Activated T-cell treated with anti-CD3 and anti-CD28 coated beads for 4 hours (primary cell): ENCODE results near the gene NSG2.
"Not testable (repeated sequence)": the region's sequence is repeated elsewhere in the genome, so short reads cannot be mapped to it uniquely, and the experiment has no call there.

ENCODE experiments used
- DNase-seq: peaks from one replicate; pipeline ENCODE4 v3.0.0-alpha.2; 2020

Gene NSG2

DNA sequence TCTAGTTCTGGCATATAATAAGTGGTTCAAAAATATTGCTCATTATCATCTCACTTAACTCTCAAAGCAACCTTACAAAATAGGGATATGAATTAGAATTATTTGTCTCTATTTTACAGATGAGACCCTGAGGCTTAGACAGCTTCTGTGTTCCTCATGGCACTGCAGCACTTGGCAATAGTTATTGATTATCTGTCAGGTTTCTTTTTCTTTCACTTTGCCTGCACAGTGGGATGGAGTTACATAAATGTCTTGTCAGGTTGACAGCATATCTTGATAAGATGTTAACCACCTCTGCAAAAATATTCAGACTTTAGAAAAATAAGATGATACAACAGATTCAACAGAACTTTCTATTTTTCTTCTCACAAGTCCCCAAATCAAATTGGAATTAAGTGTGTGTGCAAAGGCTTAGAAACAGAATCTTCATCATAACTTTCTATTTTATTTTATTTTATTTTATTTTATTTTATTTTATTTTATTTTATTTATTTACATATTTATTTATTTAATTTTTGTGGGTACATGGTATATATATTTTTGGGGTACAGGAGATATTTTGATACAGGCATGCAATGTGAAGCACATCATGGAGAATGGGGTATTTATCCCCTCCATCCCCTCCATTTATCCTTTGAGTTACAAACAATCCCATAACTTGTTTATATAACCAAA, 17.7 kb downstream of the NSG2 start:
- DNase-seq: no peak

DNA sequence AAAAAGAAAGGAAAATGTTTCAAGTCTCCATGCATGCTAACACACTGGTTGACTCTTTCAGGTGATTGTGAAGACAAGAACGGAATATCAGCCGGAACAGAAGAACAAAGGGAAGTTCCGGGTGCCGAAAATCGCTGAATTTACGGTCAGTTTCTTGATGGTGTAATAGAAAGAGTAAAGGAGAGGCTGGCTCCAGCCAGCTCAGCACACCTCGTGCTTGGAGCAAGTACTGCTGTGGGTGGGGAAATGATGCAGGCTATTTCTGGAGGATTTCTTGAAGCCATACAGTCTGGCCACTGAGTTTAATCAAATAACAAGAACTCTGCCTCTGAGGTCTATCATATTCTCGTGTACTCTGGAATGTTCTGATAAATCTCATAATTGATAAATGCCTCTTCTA, 18.7 kb downstream of the NSG2 start:
- DNase-seq: no peak

DNA sequence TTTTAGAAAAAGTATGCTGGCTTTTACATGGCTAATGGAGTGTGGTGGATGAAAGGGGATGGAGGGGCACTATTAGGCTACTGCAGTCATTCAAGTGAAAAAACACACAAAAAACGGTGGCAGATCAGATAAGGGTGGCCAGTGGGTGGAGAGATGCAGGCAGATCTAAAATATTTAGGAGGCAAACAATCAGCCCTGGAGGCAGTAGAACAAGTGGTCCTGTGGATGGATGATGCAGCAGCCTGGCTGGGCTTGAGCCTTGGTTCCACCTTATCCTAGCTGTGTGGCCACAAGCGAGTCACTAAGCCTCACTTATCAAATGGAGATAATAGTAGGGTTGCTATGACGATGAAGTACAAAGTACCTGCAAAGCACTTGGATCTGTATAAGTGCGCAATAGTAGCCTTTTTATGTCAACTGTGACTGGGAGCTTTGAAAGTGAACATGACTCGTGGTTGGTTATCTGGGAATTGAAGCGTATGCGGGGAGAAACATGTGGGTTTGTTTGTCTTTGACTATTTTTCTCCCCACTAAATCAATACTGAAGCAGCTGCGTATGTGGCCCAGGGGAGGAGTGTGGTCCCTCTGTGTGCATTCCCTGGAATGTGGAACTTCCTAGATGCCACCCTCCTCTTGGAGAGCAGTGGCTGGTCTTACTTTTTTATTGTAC, 20.2 kb downstream of the NSG2 start:
- no peak for DNase-seq

DNA sequence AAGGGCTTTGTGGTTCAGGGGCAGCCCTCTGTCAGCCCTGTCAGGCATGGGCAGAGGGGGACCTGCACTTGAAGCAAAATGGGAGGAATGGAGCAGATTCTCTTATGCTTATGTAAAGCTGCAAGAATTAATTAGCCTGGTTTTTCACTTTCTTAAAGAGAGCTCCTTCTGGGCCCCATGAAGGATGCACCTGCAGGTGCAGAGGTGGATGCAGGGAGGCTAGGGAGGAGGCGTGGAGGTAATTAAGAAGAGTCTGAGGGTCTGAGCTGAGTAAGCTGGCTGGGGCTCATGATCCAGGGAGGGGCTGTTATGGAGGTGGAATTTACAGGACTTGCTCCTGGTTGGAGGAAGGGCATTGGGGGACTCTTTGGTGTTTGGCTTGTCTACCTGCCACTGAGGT, 22.0 kb downstream of the NSG2 start:
- DNase-seq: no peak

DNA sequence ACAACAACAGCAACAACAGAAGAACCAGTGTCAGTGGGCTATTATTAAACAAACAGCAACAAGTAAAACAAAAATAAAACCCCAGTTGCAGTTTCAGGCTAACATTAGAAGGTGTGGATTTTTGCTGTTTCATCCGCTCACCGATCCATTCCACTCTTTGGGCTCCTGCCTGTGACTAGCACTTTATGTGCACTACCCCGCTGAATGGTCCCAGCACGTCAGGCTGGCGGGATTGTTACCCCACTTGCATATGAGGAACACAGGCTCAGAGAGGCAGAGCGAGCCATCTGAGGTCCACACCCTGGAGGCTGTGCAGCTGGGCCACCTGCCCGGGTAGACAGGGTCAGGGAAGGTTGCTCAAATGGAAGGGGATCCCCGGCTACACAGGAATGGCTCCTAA, 26.0 kb downstream of the NSG2 start:
- no peak for DNase-seq

DNA sequence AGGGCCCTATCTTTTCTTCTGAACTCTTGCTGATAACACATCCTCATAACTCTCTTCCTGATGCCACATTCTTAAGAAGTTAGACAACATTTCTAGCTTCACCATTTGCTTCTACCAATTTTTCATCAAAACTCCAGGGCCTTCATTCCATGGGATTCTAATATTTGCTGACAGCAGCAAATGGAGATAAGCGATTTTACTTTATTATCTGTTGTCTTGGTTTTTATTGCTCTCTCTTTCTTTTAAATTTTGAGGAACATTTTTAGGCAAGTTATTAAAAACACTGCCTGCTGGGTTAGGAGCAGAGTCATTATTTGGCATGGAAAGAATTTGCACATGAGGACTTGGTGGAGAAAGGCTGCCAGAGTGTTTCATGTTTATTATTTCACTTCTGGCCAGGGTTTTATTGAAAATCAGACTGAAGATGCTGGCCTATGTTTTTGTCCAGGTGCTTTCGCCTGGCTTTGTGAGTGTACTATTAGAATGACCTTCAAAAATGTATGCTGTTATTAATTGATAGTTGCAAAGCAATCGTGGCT, 27.7 kb downstream of the NSG2 start:
- DNase-seq: no peak

DNA sequence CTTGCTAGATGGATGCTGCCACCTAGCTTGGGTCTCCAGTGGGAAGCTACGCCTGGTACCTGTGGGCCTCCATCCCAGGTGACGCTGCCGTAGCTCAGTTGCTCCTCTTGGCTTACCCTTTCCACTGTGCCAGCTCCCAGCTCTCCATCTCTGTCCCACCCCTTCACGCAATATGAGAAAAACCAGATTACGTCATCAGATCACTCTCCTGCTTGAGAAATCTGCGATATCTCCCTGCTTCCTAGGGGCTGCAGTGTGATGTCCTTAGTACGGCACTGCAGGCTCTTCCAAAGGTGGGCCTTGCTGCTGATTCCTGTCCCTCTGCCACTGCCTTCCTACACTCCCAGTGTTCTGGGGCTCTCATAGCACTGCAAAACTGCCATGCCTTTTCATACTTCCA, 28.9 kb downstream of the NSG2 start:
- no peak for DNase-seq

DNA sequence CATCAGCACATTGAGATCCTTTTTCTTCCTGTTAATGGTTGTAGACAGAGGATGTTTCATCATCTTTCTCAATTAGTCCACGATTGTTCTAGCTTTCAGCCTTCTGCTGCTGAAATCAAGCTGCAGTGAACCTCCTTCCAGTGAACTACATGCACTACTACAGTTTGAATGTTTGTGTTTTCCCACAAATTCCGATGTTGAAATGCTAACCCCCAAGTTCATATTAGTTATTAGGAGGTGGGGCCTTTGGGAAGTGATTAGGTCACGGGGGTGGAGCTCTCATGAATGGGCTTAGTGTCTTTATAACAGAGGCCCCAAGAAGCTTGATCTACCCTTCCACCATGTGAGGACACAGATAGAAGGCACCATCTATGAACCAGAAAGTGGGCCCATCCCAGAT, 32.9 kb downstream of the NSG2 start:
- no peak for DNase-seq

DNA sequence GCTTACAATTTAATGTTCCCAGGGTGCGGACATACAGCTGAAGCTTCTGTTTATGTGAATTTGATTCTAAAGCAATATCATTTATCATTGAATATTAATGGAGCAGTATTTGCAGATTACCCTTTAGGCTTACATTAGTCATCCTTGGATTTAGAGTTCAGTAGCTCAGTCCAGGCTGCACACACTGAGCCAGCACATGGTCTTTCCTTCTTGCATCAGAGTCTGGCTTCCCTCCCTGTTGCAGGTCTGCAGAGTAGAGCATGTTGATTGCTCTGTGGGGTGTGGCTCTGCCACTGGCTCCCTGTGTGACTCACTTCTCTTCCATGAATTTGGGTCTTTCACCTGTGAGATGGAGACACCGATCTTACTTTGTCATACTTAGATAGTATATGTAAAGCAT, 36.8 kb downstream of the NSG2 start:
- DNase-seq: no peak

DNA sequence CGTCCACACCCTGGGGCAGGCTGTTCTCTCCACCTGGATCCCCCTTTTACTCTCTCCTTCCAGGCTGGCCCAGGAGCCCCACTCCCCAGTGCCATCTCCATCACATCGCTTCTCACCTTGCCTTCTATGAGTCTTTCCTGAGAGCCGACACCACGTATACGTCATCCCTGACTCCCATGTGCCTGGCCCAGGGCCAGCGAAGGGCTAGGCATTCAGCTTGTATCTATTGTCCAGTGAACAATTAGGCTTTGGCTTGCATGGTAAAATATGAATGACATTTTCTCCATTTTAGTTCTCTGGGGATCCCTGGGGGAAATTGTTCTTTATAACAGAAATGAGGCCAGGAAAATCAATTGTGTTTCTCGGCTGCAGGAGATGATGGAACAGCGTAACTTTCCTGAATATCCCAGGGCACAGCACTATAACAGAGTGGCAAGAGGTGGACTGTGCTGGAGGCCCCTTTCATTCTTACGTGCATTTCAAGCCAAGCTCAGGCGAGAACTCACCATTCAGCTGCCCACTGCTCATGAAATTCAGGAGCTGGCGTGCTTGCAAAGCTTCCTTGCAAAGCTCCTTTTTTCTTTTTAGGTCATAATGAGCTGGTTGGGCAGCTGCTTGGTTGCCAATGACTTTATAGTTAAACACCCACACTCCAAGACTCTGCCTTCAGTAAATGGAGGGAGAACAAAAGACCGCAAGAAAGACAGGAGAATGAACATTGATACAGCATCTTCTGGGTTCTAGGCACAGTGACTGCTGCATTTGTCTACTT, 37.7 kb downstream of the NSG2 start:
- DNase-seq: no peak

DNA sequence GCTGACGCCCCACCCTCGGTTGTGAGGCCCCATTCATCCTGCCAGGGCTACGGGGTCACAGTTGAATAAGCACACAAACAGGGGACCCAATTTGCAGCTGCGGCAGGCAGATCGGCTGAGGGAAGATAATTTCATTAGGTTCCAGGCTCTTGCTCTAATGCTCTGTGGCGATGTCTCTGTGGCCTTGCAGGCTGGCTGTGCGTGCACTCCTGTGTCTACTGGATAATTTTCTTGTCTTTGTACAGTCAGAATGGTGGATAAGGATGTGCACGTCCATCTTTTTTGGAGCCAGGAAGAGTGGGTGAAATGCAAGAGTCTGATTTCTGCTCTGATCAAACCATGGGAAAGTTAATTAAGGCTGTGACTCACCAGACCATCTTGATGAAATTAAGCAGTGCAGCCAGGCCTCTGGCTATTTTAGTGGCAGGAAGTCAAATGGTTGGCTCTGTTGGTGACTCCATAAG, 39.2 kb downstream of the NSG2 start:
- DNase-seq: no peak

DNA sequence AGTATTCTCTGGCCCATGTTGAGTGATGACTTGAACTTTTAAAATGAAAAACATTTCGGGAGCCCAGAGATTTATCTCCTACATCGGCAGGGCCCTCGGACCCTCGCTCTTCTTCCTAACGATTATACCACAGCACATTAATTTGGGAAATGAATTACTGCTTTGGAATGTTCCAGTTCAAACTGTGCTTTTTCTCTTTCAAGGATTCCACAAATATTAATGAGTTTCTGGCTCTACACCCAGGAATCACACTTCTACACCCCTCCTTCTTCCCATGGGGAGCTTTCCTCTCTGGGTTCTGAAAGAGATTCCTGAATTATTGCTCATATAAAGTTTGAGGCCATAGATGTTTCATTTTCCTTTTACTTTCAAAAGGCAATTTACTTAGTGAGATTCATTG, 41.2 kb downstream of the NSG2 start:
- DNase-seq: no peak

DNA sequence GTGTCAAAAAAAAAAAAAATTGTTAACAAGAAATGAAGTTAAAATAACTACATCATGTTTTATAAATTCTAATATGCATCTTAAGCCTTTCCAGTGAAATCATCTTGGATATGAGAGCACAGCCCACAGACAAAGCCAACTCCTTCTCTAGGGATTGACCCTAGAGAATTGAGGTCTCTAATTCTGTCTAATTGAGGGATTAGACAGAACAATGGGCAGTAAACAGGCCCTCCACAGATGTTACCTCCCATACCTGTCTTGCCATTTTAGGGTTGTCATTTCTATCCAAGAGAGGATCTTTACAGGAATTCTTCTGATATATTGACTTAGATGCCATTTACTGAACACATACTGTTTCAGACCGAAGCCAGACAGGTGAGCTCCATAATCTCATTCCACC, 42.3 kb downstream of the NSG2 start:
- no peak for DNase-seq

DNA sequence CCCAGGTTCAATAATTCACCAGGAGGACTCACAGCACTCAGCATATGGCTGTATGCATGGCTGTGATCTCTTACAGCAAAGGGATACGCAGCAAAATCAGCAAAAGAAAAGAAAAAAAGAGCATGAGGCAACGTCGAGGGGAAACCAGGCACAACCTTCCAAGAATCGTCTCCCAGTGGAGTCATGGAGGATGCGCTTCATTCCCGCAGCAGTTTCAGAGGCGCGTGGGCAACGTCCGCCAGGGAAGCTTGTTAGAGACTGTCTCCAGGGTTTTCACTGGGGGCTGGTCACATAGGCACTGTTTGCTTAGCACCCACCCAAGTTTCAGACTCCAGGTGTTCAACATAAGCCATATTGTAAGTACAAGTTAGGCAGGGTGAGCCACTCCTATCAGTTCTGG, 44.6 kb downstream of the NSG2 start:
- no peak for DNase-seq

DNA sequence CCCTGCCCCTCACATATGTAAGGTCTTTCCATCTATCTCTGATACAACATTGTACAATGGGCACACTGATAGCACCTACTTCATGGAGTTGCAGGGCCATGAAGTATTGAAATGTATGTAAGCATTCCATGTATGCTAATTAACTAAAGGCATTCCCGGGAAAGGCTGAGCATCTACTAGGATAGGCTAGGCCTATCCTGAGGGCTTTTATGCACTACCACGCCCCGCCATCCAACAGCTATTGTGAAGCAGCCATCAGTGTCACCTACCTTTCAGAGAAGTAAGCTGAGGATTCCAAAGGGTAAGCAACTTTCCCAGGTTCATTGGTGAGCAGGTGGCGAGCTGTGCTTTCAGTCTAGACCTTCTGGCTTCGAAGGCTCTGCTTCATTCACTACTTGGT, 47.6 kb downstream of the NSG2 start:
- DNase-seq: no peak

DNA sequence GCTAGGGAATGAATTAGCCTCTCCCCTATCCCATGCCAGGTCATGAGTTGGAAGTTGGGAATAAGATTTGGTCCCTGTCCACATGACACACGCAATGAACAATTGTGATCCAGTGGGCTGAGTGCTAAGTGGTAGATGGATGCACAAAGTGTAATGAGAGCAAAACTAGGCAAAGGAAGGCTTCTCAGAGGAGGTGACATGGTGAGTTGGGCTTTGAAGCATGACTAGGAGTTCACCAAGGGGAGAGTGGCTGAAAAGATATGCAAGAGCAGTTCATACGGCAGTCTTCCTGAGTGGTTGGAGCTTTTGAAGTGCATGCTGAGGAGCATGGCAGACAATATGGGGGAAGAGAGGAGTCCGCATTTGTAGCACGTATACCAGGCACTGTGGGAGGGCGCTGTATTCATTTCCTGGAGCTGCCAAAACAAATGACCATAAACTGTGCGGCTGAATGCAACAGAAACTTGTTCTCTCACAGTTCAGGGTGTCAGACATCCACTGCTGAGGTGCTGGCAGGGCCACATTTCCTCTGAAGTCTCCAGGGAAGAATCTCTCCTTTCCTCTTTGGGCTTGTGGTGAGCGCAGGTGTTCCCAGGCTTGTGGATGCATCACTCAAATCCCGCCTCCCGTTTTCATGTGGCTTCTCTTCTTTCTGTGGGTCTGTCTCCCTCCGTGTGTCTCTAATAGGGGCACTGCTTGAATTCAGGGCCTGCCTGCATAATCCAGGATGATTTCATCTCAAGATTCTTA, 49.5 kb downstream of the NSG2 start:
- no peak for DNase-seq

DNA sequence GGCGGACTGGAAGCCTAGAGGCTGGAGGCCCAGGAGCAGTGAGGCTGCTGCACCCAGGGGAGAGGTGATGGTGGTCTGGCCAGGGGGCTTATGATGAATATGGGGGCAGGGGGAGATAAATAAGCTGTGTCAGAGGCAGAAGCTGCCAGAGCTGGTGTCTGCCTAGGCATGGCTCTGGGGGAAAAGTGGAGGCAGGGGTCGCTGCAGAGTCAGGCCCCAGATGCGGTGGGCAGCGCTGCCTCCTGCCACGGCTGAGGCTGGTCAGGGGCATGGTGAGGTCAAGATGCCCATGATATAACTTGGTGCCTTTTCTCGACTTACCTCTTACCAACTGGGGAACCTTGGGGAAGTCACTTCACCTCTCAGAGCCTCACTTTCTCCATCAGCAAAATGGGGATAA, 51.1 kb downstream of the NSG2 start:
- DNase-seq: no peak

DNA sequence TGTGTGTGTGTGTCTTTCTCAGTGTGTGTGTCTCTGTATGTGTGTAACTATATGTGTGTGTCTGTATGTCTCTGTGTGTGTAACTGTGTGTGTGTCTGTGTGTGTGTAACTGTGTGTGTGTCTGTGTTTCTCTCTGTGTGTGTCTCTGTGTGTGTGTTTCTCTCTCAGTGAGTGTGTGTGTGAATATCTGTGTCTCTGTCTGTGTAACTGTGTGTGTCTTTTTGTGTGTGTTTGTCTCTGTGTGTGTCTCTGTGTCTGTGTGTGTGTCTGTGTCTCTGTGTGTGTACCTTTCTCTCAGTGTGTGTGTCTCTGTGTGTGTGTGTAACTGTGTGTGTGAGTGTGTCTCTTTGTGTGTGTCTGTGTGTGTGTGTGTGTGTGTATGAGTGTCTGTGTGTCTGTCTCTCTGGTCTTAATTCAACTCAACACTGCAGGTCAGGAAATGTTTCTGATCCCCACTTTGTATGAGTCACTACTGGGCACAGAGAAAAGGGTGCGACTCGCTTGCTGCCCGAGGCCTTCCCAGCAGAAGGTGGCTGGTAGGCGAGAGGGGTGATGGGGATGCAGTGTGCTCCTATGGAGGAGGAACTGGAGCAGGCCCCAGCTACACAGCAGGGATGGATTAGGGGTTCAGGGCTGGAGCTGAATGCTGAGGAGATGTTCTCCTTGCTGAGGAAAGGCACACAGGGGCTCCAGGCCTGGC, 52.1 kb downstream of the NSG2 start:
- no peak for DNase-seq

DNA sequence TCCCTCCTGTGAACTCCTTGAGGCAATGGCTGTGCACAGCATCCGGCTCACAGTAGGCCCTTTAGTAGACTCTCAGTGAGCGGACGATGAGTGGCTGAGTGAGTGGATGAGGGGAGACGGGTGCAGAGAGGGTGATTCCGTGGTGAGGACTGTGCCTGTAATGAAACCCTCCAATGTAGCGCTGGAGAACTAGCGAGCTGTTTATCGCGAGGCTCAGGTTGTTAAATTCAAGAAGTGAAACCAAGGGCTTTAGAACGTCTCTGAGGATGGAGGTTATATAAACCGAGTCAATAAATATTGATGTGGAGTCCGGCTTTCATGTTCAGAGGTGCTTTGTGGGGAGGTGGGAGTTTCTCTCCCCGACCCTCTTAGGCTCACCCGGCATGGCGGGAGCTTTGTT, 53.2 kb downstream of the NSG2 start:
- DNase-seq: no peak

DNA sequence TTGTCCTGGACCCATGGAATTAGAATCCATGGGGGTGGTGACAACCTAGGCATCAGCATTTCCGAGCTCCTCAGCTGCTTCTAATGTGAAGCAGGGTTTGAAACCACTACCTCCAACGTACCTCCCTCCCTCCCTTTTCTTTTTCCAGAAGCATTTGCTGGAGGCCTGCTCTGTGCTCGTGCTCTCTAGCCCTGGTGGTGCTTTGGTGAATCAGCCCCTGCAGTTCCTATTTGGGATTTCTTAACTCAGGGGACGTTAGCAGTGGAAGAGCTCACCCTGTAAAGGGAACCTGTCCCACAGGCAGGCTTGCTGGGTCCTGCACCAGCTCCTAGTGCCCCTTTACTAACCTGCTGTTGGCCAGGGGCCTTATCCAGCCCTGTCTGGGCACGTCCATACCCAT, 55.0 kb downstream of the NSG2 start:
- no peak for DNase-seq

DNA sequence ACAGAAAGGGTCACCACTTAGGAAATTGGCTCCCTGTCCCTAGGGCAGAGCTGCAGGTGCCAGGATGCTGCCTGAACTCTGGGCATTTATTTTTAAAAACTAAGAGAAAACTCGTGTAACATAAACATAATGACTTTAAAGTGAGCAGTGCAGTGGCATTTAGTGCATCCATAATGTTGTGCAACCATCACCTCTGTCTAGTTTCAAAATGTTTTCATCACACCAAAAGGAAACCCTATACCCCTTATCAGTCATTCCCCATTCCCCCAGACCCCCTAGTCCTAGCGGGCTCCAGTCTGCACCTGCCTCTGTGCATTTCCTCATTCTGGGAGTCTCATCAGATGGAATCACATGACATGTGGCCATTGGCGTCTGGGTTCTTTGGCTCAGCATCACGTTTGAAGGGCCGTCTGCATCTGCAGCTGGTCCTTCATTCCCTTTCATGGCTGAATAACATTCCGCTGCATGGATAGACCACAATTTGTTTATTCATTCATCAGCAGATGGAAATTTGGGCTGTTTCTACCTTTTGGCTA, 55.8 kb downstream of the NSG2 start:
- no peak for DNase-seq

DNA sequence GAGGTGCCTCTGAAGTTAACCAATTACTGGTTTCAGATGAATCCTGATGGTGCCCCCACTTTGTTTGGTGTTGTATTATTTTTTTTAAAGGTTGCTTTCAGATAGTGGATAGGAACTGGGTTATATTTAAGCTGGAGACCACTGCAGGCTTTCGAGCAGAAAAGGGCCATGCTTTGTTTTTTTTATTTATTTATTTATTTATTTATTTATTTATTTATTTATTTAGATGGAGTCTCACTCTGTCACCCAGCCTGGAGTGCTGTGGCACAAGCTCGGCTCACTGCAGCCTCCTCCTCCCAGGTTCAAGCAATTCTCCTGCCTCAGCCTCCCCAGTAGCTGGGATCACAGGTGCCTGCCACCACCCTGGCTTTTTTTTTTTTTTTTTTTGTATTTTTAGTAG, 57.1 kb downstream of the NSG2 start:
- not testable (repeated sequence) for DNase-seq
